Endothelial cell of umbilical vein (primary cell): ENCODE results near the gene ABCA8. TPM values are rescaled to one million over a fixed set of nuclear protein-coding genes. Genes with fewer than 3 reads are reported as not detected.

Experiments
- BruUV-seq: library from RNA; stranded (reverse); fragments of 400-500 nt; replicated peaks from 2 replicates; lab custom pipeline; 2021; lab: Mats Ljungman, UMichigan
- CTCF ChIA-PET: fragments of 300-600, 350-600 bp; sonication (Branson Sonifier 250); formaldehyde crosslinking; loops from one replicate; lab custom pipeline; 2021; ENCODE audit warnings: antibody characterized with exemption, inconsistent platforms; lab: Charles Lee
- POLR2A ChIA-PET: fragments of 300-600, 350-600 bp; sonication (Branson Sonifier 250); formaldehyde crosslinking; loops from one replicate; lab custom pipeline; 2021; ENCODE audit warnings: antibody characterized with exemption, inconsistent platforms; lab: Charles Lee
- DNase-seq: peaks from one replicate; pipeline ENCODE4 v3.0.0-alpha.2; 2011; ENCODE audit warnings: low read depth, low spot score
- FAIRE-seq: peaks from 2 replicates; lab custom pipeline; 2011; peaks lifted over from hg19 to GRCh38; lab: Jason Lieb, UNC
- H2AFZ ChIP-seq: 2 replicates; pipeline ENCODE4 v1.6.0; 2012; ENCODE audit warnings: low read depth, low read length, control low read depth, inconsistent platforms
- H3K27ac ChIP-seq: 2 replicates; pipeline ENCODE4 v1.5.1; 2011; ENCODE audit warnings: low read depth, mild to moderate bottlenecking, control low read depth, low read length, moderate library complexity; ENCODE audit not compliant: insufficient read depth
- H3K27me3 ChIP-seq, 2 experiments: 2 replicates each; pipeline versions ENCODE4 v1.6.0 to v1.6.1; 2011; ENCODE audit warnings: low read length in 2 of 2, mixed read lengths in 1 of 2; ENCODE audit not compliant: control insufficient read depth in 2 of 2, insufficient read depth in 2 of 2
- H3K36me3 ChIP-seq, 2 experiments: 2 replicates in 1 of 2; 3 replicates in 1 of 2; pipeline ENCODE4 v1.5.1; 2011; ENCODE audit warnings: low read length in 2 of 2, mild to moderate bottlenecking in 1 of 2, moderate library complexity in 1 of 2; ENCODE audit not compliant: control insufficient read depth in 2 of 2, insufficient read depth in 2 of 2; ENCODE audit errors: extremely low read depth in 1 of 2
- H3K4me1 ChIP-seq: 3 replicates; pipeline ENCODE4 v1.5.1; 2011; ENCODE audit warnings: mild to moderate bottlenecking, low read length; ENCODE audit not compliant: control insufficient read depth, insufficient read depth; ENCODE audit errors: extremely low read depth
- H3K4me2 ChIP-seq: 2 replicates; pipeline ENCODE4 v1.6.1; 2011; ENCODE audit warnings: low read length, control low read depth, mixed read lengths; ENCODE audit not compliant: insufficient read depth
- H3K4me3 ChIP-seq, 3 experiments: fragments of 200-600 bp in 1 of 3; sonication (generic), shearing (Covaris generic) in 1 of 3; replicated peaks in 1 of 3; 2 replicates each; pipeline ENCODE4 v1.5.1; 2011 to 2016; ENCODE audit warnings: control low read depth in 3 of 3, low read length in 3 of 3, mild to moderate bottlenecking in 2 of 3, inconsistent platforms in 1 of 3, low read depth in 1 of 3, moderate library complexity in 1 of 3; ENCODE audit not compliant: insufficient read depth in 1 of 3
- H3K79me2 ChIP-seq: 2 replicates; pipeline ENCODE4 v1.6.0; 2012; ENCODE audit warnings: low read length, inconsistent platforms; ENCODE audit not compliant: control insufficient read depth, insufficient read depth
- H3K9ac ChIP-seq: replicated peaks from 2 replicates; pipeline ENCODE3; 2011; ENCODE audit warnings: low read length, control low read depth; ENCODE audit not compliant: insufficient read depth; ENCODE audit errors: extremely low read depth
- H3K9me1 ChIP-seq: replicated peaks from 3 replicates; pipeline ENCODE4 v1.6.0; 2011; ENCODE audit warnings: mild to moderate bottlenecking, low read length; ENCODE audit not compliant: control insufficient read depth, insufficient read depth; ENCODE audit errors: extremely low read depth
- H3K9me3 ChIP-seq: replicated peaks from 2 replicates; pipeline ENCODE4 v1.5.1; 2012; ENCODE audit warnings: low read length, inconsistent platforms; ENCODE audit not compliant: control insufficient read depth, insufficient read depth
- H4K20me1 ChIP-seq: replicated peaks from 2 replicates; pipeline ENCODE3; 2011; ENCODE audit warnings: mild to moderate bottlenecking, low read length; ENCODE audit not compliant: control insufficient read depth, insufficient read depth; ENCODE audit errors: extremely low read depth
- EZH2 ChIP-seq: IDR thresholded peaks from 2 replicates; pipeline ENCODE4 v1.6.1; 2012; ENCODE audit warnings: borderline replicate concordance, low read depth, mild to moderate bottlenecking, moderate library complexity, low read length, inconsistent platforms; ENCODE audit not compliant: severe bottlenecking
- FOS ChIP-seq: IDR thresholded peaks from 2 replicates; pipeline ENCODE4 v1.6.1; 2011; ENCODE audit warnings: mild to moderate bottlenecking, low read length, moderate library complexity, borderline replicate concordance; ENCODE audit not compliant: insufficient read depth
- GATA2 ChIP-seq: IDR thresholded peaks from 2 replicates; pipeline ENCODE4 v1.7.0; 2011; ENCODE audit warnings: low read depth, mild to moderate bottlenecking, moderate library complexity, mixed read lengths, low read length; ENCODE audit not compliant: insufficient read length, insufficient read depth
- JUN ChIP-seq: IDR thresholded peaks from 2 replicates; pipeline ENCODE4 v1.6.1; 2011; ENCODE audit warnings: borderline replicate concordance, low read depth; ENCODE audit not compliant: insufficient read length, insufficient read depth
- MAX ChIP-seq: IDR thresholded peaks from 2 replicates; pipeline ENCODE4 v1.6.1; 2011; ENCODE audit not compliant: insufficient read depth, insufficient read length
- MYC ChIP-seq: IDR thresholded peaks from one replicate; pipeline ENCODE4 v1.6.1; 2011; ENCODE audit warnings: mild to moderate bottlenecking, low read depth, low read length
- POLR2A ChIP-seq: IDR thresholded peaks from 2 replicates; pipeline ENCODE4 v1.6.1; 2012; ENCODE audit warnings: low read depth, mild to moderate bottlenecking, control low read depth, low read length
- POLR2AphosphoS5 ChIP-seq: IDR thresholded peaks from 2 replicates; pipeline ENCODE4 v1.6.1; 2012; ENCODE audit warnings: low read depth, mild to moderate bottlenecking, control low read depth, low read length, moderate library complexity; ENCODE audit not compliant: insufficient read depth
- dilution Hi-C: fragments of 300-500 bp; cut with MboI; formaldehyde crosslinking; loops from one replicate; pipeline ENCODE4 v1.15.0; 2019; ENCODE audit warnings: low sequenced_read_pairs; ENCODE audit not compliant: extremely low pct_ligation_motif_present
- intact Hi-C: fragments of 100-400 bp; cut with micrococcal nuclease; formaldehyde crosslinking; loops from one replicate; pipeline ENCODE4 v1.10.0; 2022
- polyA plus RNA-seq, 4 experiments: library from polyadenylated mRNA; depleted of rRNA in 3 of 4; stranded (reverse) in 3 of 4; unstranded in 1 of 4; fragments of >200 nt; gene quantifications; 2 replicates each; pipeline versions ENCODE4 v1.2.1 to v1.2.3, GENCODE V29; 2011 to 2012; ENCODE audit warnings: missing spikeins in 1 of 4
- total RNA-seq: library from RNA; stranded (reverse); gene quantifications from 2 replicates; pipeline ENCODE4 v1.2.3, GENCODE V29; 2021
- TF ChIP-seq, protein P1 (sequence below), 2 donors: IDR thresholded peaks; 1 replicate in 1 of 2; 2 replicates in 1 of 2; pipeline ENCODE4 v1.5.1; 2011; ENCODE audit warnings: low read length in 2 of 2, mild to moderate bottlenecking in 2 of 2, moderate library complexity in 2 of 2, control low read depth in 1 of 2, inconsistent platforms in 1 of 2, low read depth in 1 of 2; ENCODE audit not compliant: insufficient read depth in 1 of 2; ENCODE audit errors: extremely low read depth in 1 of 2

Gene ABCA8
- total and polyA plus RNA-seq, 2 donors (not counting 3 experiments of a cell fraction or from before 2014, with no cell fraction given) = 0.99 to 1.7 TPM

- POLR2A ChIA-PET = no interaction called here
- intact Hi-C loops (loop anchor here (1.0 to 10.0 kb wide), 4 partner anchors 38 to 186 kb away; no protein-coding TSS in a partner anchor), dilution Hi-C loops (no loop called here)
- TF ChIP-seq, protein P1, sequence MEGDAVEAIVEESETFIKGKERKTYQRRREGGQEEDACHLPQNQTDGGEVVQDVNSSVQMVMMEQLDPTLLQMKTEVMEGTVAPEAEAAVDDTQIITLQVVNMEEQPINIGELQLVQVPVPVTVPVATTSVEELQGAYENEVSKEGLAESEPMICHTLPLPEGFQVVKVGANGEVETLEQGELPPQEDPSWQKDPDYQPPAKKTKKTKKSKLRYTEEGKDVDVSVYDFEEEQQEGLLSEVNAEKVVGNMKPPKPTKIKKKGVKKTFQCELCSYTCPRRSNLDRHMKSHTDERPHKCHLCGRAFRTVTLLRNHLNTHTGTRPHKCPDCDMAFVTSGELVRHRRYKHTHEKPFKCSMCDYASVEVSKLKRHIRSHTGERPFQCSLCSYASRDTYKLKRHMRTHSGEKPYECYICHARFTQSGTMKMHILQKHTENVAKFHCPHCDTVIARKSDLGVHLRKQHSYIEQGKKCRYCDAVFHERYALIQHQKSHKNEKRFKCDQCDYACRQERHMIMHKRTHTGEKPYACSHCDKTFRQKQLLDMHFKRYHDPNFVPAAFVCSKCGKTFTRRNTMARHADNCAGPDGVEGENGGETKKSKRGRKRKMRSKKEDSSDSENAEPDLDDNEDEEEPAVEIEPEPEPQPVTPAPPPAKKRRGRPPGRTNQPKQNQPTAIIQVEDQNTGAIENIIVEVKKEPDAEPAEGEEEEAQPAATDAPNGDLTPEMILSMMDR (IDR thresholded peaks at IDR 0.05; ENCODE audit: extremely low read depth in 1 of 2, insufficient read depth in 1 of 2, low read depth in 1 of 2, low read length in 2 of 2) = no peak
- no peak for TF ChIP-seq POLR2A
- TF ChIP-seq GATA2 = no peak
- no peak for TF ChIP-seq MAX
- no peak for TF ChIP-seq JUN
- TF ChIP-seq EZH2 = no peak
- TF ChIP-seq MYC = no peak
- no peak for TF ChIP-seq FOS
- TF ChIP-seq POLR2AphosphoS5 = no peak
- Histone ChIP-seq H4K20me1 (no peaks in the 10 kb centered on the region), H3K9ac (no peak overlapping the region), H3K9me3 (no peaks in the 10 kb centered on the region), H3K79me2 (no peaks in the 10 kb centered on the region), H3K4me2 (no peak overlapping the region), H2AFZ (no peak overlapping the region), H3K36me3 (no peaks in the 10 kb centered on the region), H3K9me1 (no peaks in the 10 kb centered on the region), H3K4me1 (peaks cover 10% of the 10 kb centered on the region), H3K27ac (peak overlapping the region; percentile 25), H3K4me3 (no peak overlapping the region), H3K27me3 (no peaks in the 10 kb centered on the region)
- CTCF ChIA-PET = interaction anchor here (1.5 kb wide), 1 partner anchor 66 kb away, joined by 4 read pairs; no protein-coding TSS in a partner anchor
- BruUV-seq = no TSS peak
- DNase-seq = no peak
- FAIRE-seq = no peak
Measured at GRCh38 chr17:68860941-68861340, 94.3 kb downstream of the ABCA8 start.
